SHP77 (cell line): ENCODE data around the gene MDC1.

ENCODE experiments used
- DNase-seq, 2 experiments: peaks; one replicate each; lab custom pipeline; 2025; lab: John Stamatoyannopoulos, UW

MDC1 gene

GRCh38 chr6:30700340-30700739 is 16.7 kb downstream of the MDC1 start:
- no peak for DNase-seq

- DNase-seq: no peak
Observed at GRCh38 chr6:30696432-30696831, 20.6 kb downstream of the MDC1 start.

GRCh38 chr6:30691208-30691847 is 25.8 kb downstream of the MDC1 start:
- no peak for DNase-seq

GRCh38 chr6:30690403-30691207 is 26.5 kb downstream of the MDC1 start, which contains the start of gene NRM:
NRM (minus strand) TSS chr6:30690984; CDS start chr6:30690974, 10 bp downstream.
- DNase-seq: peak; percentile 75 to 85

- no peak for DNase-seq
Observed at GRCh38 chr6:30689985-30690384, 27.1 kb downstream of the MDC1 start.

- DNase-seq: no peak
Observed at GRCh38 chr6:30689022-30689865, 27.8 kb downstream of the MDC1 start.

- DNase-seq: no peak
Observed at GRCh38 chr6:30688569-30688968, 28.5 kb downstream of the MDC1 start.

GRCh38 chr6:30687659-30688431 is 29.2 kb downstream of the MDC1 start:
- DNase-seq: no peak

- peak; percentile 63 to 87 for DNase-seq
Observed at GRCh38 chr6:30686908-30687658, 30.0 kb downstream of the MDC1 start.

GRCh38 chr6:30686009-30686907 is 30.8 kb downstream of the MDC1 start, which contains the start of gene PPP1R18:
PPP1R18 (minus strand) TSS chr6:30686645; CDS start chr6:30686018, 627 bp downstream.
- no peak for DNase-seq

GRCh38 chr6:30685157-30686008 is 31.7 kb downstream of the MDC1 start:
- no peak for DNase-seq

GRCh38 chr6:30684386-30685156 is 32.5 kb downstream of the MDC1 start:
- no peak for DNase-seq

GRCh38 chr6:30683980-30684338 is 33.1 kb downstream of the MDC1 start:
- no peak for DNase-seq

- no peak for DNase-seq
Observed at GRCh38 chr6:30683183-30683979, 33.7 kb downstream of the MDC1 start.

GRCh38 chr6:30682143-30683117 is 34.7 kb downstream of the MDC1 start:
- peak in 1 of 2 experiments; percentile 21 for DNase-seq

GRCh38 chr6:30681766-30682142 is 35.3 kb downstream of the MDC1 start:
- no peak for DNase-seq
